Activated gamma-delta T cell treated with Interleukin-2 at 50 U/mL for 16 hours (primary cell): ENCODE results near the gene ATG3.
"Not testable (repeated sequence)": the region's sequence is repeated elsewhere in the genome, so short reads cannot be mapped to it uniquely, and the experiment has no call there.

Source experiments
- DNase-seq: peaks from one replicate; pipeline ENCODE4 v3.0.0-alpha.2; 2020

ATG3 gene

GRCh38 chr3:112561734-112562529 lies at the start of gene ATG3, which contains the start of gene SLC35A5:
Gene ATG3, minus strand, starts transcription at chr3:112561962. Its CDS starts 434 bp downstream, at chr3:112561528.
Gene SLC35A5, plus strand, starts transcription at chr3:112562045. Its CDS starts 1,359 bp downstream, at chr3:112563404.
- DNase-seq: peak; percentile 99

GRCh38 chr3:112610121-112610520 lies 48.4 kb upstream of the ATG3 start:
- DNase-seq: no peak

DNA sequence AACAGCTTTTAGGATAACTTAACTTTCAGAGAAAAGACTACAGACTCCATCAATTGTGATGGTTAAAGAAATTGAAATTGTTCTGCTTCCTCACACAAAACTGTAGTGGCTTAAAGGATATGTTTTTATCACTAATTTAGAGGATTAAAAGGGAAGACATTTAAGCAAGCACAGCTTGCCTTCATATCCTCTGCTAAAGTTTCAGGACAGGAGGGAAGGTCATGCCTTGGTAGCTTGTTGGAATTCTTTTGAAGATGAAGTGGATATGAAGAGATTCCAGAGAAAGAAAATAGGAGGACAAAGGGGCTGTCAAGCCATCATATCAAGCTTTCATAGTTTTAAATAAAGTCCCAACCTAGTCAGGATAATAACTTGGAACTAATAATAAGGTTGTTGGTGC lies 46.1 kb upstream of the ATG3 start:
- no peak for DNase-seq

DNA sequence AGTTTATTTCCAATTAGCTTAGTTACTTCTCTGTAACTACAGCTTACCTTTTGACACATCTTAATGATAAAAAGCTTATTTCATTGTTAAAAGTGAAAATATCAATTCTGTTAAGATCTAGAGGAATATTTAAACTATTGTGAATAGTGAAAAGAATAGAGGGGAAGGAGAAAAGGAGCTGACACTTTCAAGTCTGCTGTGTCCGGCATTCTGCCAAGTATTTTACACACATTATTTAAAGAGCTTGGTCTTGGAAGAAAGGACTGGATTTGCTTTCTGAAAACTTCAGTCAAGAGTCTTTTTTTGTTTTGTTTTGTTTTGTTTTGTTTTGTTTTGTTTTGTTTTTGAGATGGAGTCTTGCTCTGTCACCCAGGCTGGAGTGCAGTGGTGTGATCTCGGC lies 44.3 kb upstream of the ATG3 start:
- DNase-seq: no peak

- DNase-seq: no peak
These were observed 43.5 kb upstream of the ATG3 start for GRCh38 chr3:112605285-112605684.

DNA sequence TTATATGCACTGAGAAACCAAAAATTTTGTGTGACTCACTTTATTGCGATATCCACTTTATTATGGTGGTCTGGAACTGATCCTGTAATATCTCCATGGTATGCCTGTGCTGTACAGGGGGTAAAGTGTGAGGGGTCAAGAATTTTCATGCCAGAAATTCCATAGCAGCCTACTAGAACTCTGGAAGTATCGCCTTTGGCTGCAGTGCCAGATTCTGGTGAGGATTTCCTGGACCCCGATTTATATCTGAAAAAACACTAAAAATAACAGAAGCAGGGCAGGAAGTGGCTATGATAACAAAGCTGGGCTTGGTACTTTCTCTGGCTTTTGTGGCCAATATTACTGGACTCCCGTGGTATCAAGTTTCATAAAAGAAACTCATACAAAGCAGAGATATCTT lies 42.8 kb upstream of the ATG3 start:
- DNase-seq: no peak

GRCh38 chr3:112602217-112602838 lies 40.6 kb upstream of the ATG3 start:
- DNase-seq: no peak

- DNase-seq: no peak
These were observed 37.0 kb upstream of the ATG3 start for GRCh38 chr3:112598731-112599130.

DNA sequence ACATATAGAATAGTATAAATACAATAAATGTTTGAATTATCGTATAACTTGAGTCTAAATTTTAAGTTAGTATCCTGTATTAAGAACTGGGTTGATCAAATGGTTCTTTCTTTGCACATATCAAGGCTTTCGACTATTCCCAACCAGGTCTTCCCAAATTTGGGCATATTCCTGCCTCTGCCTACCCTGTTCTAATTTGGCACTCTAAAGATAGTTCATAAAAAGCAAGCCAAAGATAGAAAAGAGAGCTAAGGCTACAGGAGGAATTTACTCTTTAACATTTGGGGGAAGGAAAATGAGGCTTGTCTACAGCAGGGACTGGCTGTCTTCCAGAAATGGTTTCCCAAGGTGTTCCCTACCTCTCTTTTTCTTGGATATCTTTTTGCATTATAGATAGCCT lies 36.2 kb upstream of the ATG3 start:
- DNase-seq: no peak

DNA sequence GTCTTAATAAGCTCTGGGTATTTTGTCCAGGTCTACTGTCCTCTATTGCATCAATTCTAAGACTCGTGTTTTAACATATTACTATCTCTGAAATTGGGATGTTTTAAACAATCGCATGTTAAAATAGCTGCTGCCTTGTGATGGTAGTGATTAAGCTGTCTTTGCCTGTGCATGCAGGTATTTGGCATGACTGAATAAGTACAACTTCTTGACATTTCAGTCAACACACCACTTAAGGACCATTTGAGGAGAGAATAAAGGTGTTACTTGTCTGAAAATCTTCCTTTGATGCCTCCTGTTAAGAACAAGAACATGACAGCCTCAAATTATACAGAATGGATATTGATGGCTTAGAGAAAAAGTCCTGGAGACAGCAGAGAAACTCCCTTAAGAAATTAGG lies 33.1 kb upstream of the ATG3 start:
- DNase-seq: no peak

GRCh38 chr3:112593258-112593657 lies 31.5 kb upstream of the ATG3 start:
- DNase-seq: no peak

DNA sequence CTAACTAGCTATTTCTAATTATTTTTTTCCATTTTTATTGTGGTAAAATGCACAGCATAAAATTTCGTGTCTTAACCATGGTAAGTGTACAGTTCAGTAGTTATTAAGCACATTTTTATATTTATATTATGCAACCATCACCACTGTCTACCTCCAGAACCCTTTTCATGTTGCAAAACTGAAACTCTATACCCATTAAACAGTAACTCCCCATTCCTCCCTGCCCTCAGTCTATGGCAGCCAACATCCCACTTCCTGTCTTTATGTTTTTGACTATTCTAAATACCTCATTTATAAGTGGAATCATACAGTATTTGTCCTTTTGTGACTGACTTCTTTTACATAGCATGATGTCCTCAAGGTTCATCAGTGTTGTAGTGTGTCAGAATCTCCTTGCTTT lies 25.6 kb upstream of the ATG3 start:
- no peak for DNase-seq

GRCh38 chr3:112585782-112586181 lies 24.0 kb upstream of the ATG3 start:
- DNase-seq: no peak

DNA sequence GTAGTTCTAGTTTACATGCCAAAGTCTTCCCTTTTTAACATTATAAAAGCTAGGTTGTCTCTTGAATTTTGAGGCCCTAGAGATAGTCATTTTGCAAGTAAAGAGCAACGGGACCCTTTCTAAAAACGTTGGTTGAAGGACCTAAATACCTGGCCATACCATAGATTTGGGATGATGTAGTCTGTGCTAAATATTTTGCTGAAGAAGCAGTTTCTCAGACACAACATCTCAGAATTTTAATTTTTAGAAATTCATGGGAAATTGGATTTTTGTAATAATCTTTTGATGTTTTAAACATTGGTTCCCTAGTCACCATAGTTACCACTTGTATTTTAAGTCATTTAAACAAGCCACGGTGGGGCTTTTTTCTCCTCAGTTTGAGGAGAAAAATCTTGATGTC lies 21.3 kb upstream of the ATG3 start:
- DNase-seq: no peak

DNA sequence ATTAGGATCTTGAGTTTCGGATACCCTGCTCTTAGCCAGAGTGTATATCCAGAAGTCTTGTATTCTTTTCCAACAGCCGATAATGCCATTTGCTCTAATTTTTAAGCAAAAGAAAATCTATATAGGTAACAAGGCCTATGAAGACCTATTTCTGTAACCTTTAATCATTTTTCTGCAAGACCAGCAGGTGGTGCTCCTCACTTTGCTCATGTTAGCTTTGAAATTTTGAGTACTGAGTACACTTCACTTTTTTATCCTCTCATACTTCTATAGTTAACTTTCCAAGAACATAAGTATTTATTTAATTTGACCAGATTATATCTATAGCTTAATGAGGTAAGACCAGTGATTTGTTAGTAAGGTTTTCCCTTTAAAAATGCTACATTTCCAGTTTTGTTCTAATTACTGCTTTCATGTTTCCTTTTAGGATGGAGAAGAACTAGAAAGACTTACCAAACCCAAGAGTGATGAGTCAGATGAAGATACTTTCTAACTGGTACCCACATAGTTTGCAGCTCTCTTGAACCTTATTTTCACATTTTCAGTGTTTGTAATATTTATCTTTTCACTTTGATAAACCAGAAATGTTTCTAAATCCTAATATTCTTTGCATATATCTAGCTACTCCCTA lies 20.6 kb upstream of the ATG3 start:
- peak; percentile 18 for DNase-seq

DNA sequence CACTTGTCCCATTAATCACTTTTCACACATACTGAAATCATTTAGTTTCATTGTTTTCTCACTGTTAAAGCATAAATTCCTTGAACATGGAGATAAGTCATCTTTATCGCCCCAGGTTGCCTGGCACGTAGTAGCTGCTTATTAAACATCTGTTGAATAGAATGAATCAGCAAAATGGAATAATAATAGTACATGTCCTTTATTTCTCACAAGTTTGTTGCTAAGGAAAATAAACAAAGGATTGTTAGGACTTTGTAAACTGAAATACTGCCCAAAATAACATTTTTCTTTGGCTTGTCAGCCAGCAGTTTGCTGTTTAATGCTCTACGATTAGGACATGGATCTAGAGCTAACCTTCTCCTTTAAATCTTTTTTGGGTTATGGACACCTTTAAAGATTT lies 17.9 kb upstream of the ATG3 start:
- DNase-seq: no peak

DNA sequence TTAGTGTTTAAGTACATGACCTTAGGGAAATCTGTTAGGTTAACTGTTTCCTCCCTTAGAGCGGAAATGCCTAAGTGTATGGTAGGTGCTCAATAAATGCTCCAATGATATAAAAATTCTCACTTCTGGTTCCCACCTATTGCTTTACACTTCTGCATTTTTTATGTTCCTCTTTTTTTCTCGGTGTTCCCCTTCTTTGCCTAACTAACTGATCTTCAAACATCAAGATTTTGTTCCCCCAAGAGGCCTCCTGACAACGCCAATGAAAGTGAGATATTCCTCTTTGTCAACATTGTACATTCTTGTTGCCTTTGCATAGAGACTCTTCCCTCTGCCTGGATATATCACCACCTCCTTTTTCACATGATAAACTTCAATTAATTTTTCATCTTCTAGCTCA lies 17.5 kb upstream of the ATG3 start:
- no peak for DNase-seq

- DNase-seq: no peak
These were observed 10.9 kb upstream of the ATG3 start for GRCh38 chr3:112572701-112573100.

DNA sequence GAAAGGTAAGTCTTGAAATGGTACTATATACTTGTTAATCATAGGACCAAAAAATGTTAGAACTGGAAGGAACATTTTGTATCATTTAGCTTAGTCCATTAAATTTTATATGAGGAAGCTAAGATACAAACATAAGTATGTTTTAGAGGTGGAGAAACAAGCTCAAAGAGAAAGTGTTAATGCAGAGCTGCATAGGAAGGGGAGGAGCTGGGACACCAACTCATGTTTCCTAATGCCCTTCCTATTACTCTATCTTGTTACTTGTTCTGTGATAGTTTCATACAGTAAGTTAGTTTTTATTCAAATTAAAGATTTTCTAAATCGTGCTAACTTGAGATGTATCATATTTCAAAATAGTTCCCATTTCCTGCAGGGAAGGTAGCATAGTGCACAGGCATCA lies 7.5 kb upstream of the ATG3 start:
- DNase-seq: no peak

GRCh38 chr3:112568642-112569041 lies 6.9 kb upstream of the ATG3 start:
- DNase-seq: no peak

- DNase-seq: no peak
These were observed 3.2 kb upstream of the ATG3 start for GRCh38 chr3:112564940-112565305.

- not testable (repeated sequence) for DNase-seq
These were observed 2.6 kb upstream of the ATG3 start for GRCh38 chr3:112564247-112564939.

GRCh38 chr3:112561484-112561733 lies 353 bp downstream of the ATG3 start:
- no peak for DNase-seq
